Osteocyte (in vitro differentiated cells): Measurements from ENCODE around the gene CCDC88C. TPM values are rescaled to one million over a fixed set of nuclear protein-coding genes. Genes with fewer than 3 reads are reported as not detected.
"Not testable (repeated sequence)": the region's sequence is repeated elsewhere in the genome, so short reads cannot be mapped to it uniquely, and the experiment has no call there.

Source experiments
- DNase-seq: peaks from one replicate; pipeline ENCODE4 v3.0.0; 2021; ENCODE audit warnings: mixed read lengths; ENCODE audit not compliant: unreplicated experiment; ENCODE audit errors: extremely low spot score
- H3K27ac Mint-ChIP-seq: one replicate; pipeline ENCODE4 v1.8.0; 2021; ENCODE audit warnings: mild to moderate bottlenecking, mixed read lengths; ENCODE audit not compliant: unreplicated experiment
- H3K27me3 Mint-ChIP-seq: one replicate; pipeline ENCODE4 v1.8.0; 2021; ENCODE audit warnings: mixed read lengths; ENCODE audit not compliant: unreplicated experiment
- H3K36me3 Mint-ChIP-seq: one replicate; pipeline ENCODE4 v1.8.0; 2021; ENCODE audit warnings: mixed read lengths; ENCODE audit not compliant: unreplicated experiment
- H3K4me1 Mint-ChIP-seq: one replicate; pipeline ENCODE4 v1.8.0; 2021; ENCODE audit warnings: mixed read lengths; ENCODE audit not compliant: unreplicated experiment
- H3K4me3 Mint-ChIP-seq: one replicate; pipeline ENCODE4 v1.8.0; 2021; ENCODE audit warnings: mild to moderate bottlenecking, moderate library complexity, mixed read lengths; ENCODE audit not compliant: unreplicated experiment
- H3K9me3 Mint-ChIP-seq: one replicate; pipeline ENCODE4 v1.8.0; 2021; ENCODE audit warnings: mixed read lengths; ENCODE audit not compliant: unreplicated experiment
- CTCF ChIP-seq: fragments of 200-600 bp; sonication (generic); IDR thresholded peaks from 2 replicates; pipeline ENCODE4 v1.5.0; 2021; ENCODE audit warnings: antibody characterized with exemption, mild to moderate bottlenecking, moderate library complexity
- total RNA-seq: library from RNA; stranded (reverse); gene quantifications from 2 replicates; pipeline ENCODE4 v1.2.1, GENCODE V29; 2021

CCDC88C gene
- total RNA-seq, 1 donor from 2014 or later: 1.4 TPM

DNA sequence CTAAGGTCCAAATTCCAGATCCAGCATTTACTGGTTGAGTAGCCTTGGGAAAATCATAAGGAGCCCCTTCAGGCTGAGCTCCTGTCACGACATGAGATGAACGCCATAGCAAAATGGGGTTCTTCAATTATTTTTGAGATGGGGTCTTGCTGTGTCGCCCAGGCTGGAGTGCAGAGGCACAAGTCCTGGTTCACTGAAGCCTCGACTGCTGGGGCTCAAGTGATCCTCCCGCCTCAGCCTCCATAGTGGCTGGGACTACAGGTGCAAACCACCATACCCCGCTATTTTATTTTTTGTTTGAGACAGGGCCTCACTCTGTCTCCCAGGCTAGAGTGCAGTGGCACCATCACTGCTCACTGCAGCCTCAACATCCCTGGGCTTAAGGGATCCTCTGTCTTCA, 147.4 kb downstream of the CCDC88C start:
- no peaks in the 10 kb centered on the region for H3K9me3 Mint-ChIP-seq
- no peak for TF ChIP-seq CTCF
- H3K4me3 Mint-ChIP-seq: no peak overlapping the region
- H3K27ac Mint-ChIP-seq: no peak overlapping the region
- H3K36me3 Mint-ChIP-seq: no peaks in the 10 kb centered on the region
- H3K4me1 Mint-ChIP-seq: peaks cover 3% of the 10 kb centered on the region
- H3K27me3 Mint-ChIP-seq: peaks cover 6% of the 10 kb centered on the region
- no peak for DNase-seq

- no peaks in the 10 kb centered on the region for H3K9me3 Mint-ChIP-seq
- TF ChIP-seq CTCF: no peak
- H3K27ac Mint-ChIP-seq: no peak overlapping the region
- H3K4me3 Mint-ChIP-seq: no peak overlapping the region
- peaks cover 9% of the 10 kb centered on the region for H3K27me3 Mint-ChIP-seq
- no peak for DNase-seq
- H3K4me1 Mint-ChIP-seq: peaks cover 7% of the 10 kb centered on the region
- no peaks in the 10 kb centered on the region for H3K36me3 Mint-ChIP-seq
Measured at GRCh38 chr14:91269076-91269991, 148.3 kb downstream of the CCDC88C start.

DNA sequence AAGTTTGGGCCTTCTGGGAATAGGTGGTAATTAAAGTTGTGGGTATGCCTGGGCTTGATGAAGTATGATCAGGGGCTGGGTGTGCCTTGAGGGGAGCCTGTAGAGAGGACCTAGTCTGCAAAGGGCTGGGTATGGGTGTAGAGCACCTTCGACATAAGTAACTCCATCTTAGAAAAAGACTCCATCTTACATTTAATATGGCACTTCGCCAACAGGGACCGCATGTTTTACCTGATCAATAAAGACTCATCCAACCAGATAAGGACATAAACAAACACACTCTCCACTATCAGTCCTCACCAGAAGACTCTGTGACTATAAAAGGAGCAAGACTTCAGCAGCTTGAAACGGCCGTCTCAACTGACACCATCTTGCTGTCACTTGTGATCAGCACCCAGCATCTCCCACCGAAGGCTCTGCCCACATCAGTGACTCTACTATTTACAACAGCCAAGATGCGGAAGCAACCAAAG, 149.6 kb downstream of the CCDC88C start:
- Mint-ChIP-seq H3K9me3 (no peaks in the 10 kb centered on the region), H3K27ac (no peak overlapping the region), H3K27me3 (peaks cover 20% of the 10 kb centered on the region), H3K36me3 (no peaks in the 10 kb centered on the region), H3K4me1 (peaks cover 10% of the 10 kb centered on the region), H3K4me3 (no peak overlapping the region)
- no peak for TF ChIP-seq CTCF
- no peak for DNase-seq

DNA sequence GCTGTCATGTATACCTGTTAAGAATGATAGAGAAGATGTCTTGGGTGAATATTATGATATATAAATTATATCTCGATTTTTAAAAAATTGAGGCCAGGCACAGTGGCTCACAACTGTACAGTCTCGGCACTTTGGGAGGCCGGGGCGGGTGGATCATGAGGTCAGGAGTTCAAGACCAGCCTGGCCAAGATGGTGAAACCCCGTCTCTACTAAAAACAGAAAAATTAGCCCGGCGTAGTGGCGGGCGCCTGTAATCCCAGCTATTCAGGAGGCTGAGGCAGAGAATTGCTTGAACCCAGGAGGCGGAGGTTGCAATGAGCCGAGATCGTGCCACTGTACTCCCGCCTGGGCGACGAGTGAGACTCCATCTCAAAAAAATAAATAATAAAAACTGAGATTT, 151.3 kb downstream of the CCDC88C start:
- not testable (repeated sequence) for H3K4me1 Mint-ChIP-seq, H3K27ac Mint-ChIP-seq, DNase-seq

GRCh38 chr14:91265404-91265803, 152.2 kb downstream of the CCDC88C start:
- TF ChIP-seq CTCF: no peak
- peaks cover 10% of the 10 kb centered on the region for H3K4me1 Mint-ChIP-seq
- H3K27ac Mint-ChIP-seq: no peak overlapping the region
- no peaks in the 10 kb centered on the region for H3K36me3 Mint-ChIP-seq
- H3K4me3 Mint-ChIP-seq: no peak overlapping the region
- peaks cover 20% of the 10 kb centered on the region for H3K27me3 Mint-ChIP-seq
- H3K9me3 Mint-ChIP-seq: no peaks in the 10 kb centered on the region
- no peak for DNase-seq

More for the DNA sequence above, 151.3 kb downstream of the CCDC88C start:
- H3K9me3 Mint-ChIP-seq, H3K36me3 Mint-ChIP-seq, H3K4me3 Mint-ChIP-seq: not testable (repeated sequence)
- H3K27me3 Mint-ChIP-seq: peaks cover 20% of the 10 kb centered on the region
